DND-41 (cell line): Measurements from ENCODE around the gene MTA3.

Experiments used
- ATAC-seq: fragments of 200-7000 bp; cut with Tn5 transposase; 3 replicates; pipeline ENCODE4 v1.9.1; 2021; ENCODE audit warnings: low read depth; ENCODE audit not compliant: insufficient read depth
- DNase-seq: peaks from one replicate; pipeline ENCODE4 v3.0.0-alpha.2; 2020
- H2AFZ ChIP-seq: 2 replicates; pipeline ENCODE4 v1.6.0; 2012; ENCODE audit warnings: low read depth, low read length
- H3K27ac ChIP-seq: 2 replicates; pipeline ENCODE4 v1.5.1; 2012; ENCODE audit warnings: low read length, inconsistent platforms
- H3K27me3 ChIP-seq: fragments of 200-600 bp; sonication (generic); 2 replicates; pipeline ENCODE4 v1.6.0; 2012; ENCODE audit warnings: low read length, mild to moderate bottlenecking, inconsistent platforms; ENCODE audit not compliant: insufficient read depth, poor library complexity
- H3K36me3 ChIP-seq: 2 replicates; pipeline ENCODE4 v1.5.1; 2012; ENCODE audit warnings: low read length, inconsistent platforms; ENCODE audit not compliant: insufficient read depth
- H3K4me1 ChIP-seq: 2 replicates; pipeline ENCODE4 v1.5.1; 2012; ENCODE audit warnings: mild to moderate bottlenecking, low read length; ENCODE audit not compliant: insufficient read depth
- H3K4me2 ChIP-seq: 2 replicates; pipeline ENCODE4 v1.6.0; 2012; ENCODE audit warnings: mild to moderate bottlenecking, moderate library complexity, low read length, inconsistent platforms; ENCODE audit not compliant: insufficient read depth
- H3K4me3 ChIP-seq, 2 experiments: fragments of 200-600 bp in 1 of 2; shearing (Covaris generic) in 1 of 2; 2 replicates each; pipeline ENCODE4 v1.5.1; 2012 to 2016; ENCODE audit warnings: inconsistent platforms in 2 of 2, low read length in 2 of 2, mild to moderate bottlenecking in 2 of 2, low read depth in 1 of 2, moderate library complexity in 1 of 2
- H3K79me2 ChIP-seq: 2 replicates; pipeline ENCODE4 v1.6.0; 2012; ENCODE audit warnings: low read length, inconsistent platforms; ENCODE audit not compliant: insufficient read depth
- H3K9ac ChIP-seq: 2 replicates; pipeline ENCODE4 v1.6.0; 2012; ENCODE audit warnings: low read depth, mild to moderate bottlenecking, inconsistent platforms, low read length, moderate library complexity
- H3K9me3 ChIP-seq: 2 replicates; pipeline ENCODE4 v1.5.1; 2012; ENCODE audit warnings: low read length, moderate library complexity, mild to moderate bottlenecking, inconsistent platforms; ENCODE audit not compliant: insufficient read depth, severe bottlenecking
- H4K20me1 ChIP-seq: 2 replicates; pipeline ENCODE4 v1.6.0; 2012; ENCODE audit warnings: low read length; ENCODE audit not compliant: insufficient read depth
- CTCF ChIP-seq: IDR thresholded peaks from 2 replicates; pipeline ENCODE4 v1.5.1; 2012; ENCODE audit warnings: borderline replicate concordance, low read length, moderate library complexity, mild to moderate bottlenecking; ENCODE audit not compliant: poor library complexity, severe bottlenecking; ENCODE audit errors: extremely low read depth
- EZH2 ChIP-seq: IDR thresholded peaks from 3 replicates; pipeline ENCODE4 v1.6.1; 2012; ENCODE audit warnings: borderline replicate concordance, low read depth, mild to moderate bottlenecking, moderate library complexity, low read length, inconsistent platforms; ENCODE audit not compliant: severe bottlenecking

Gene MTA3

GRCh38 chr2:42771546-42772153 is 203.2 kb downstream of the MTA3 start:
- H4K20me1 ChIP-seq, result no peaks in the 10 kb centered on the region
- H3K9ac ChIP-seq, result no peak overlapping the region
- H3K79me2 ChIP-seq, result no peaks in the 10 kb centered on the region
- ATAC-seq (no peak), DNase-seq (no peak)
- H3K4me2 ChIP-seq, result no peak overlapping the region
- H2AFZ ChIP-seq, result no peak overlapping the region; the same call in 1 of the 2 replicates
- TF ChIP-seq EZH2, result no peak
- TF ChIP-seq CTCF, result no peak
- no peaks in the 10 kb centered on the region for H3K36me3 ChIP-seq
- H3K27me3 ChIP-seq, result no peaks in the 10 kb centered on the region
- no peak overlapping the region for H3K27ac ChIP-seq
- no peak overlapping the region for H3K4me3 ChIP-seq
- H3K9me3 ChIP-seq, result no peaks in the 10 kb centered on the region
- H3K4me1 ChIP-seq, result no peaks in the 10 kb centered on the region

DNA sequence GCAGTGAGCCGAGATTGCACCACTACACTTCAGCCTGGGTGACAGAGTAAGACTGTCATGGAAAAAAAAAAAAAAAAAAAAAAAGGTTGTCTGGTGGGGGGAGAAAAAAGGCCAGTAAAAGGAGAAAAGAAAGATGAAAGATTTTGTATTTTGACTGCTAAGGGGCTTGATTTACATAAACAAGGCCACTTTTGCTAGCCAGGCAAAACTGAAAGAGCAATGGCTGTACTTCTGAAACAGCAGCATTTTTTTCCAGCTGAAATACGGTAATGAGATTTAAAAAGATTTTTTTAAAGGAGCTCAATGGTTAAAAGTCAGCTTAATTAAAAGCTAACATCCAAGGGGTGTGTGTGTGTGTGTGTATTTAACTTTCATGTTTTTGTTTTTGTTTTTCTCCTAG is 206.8 kb downstream of the MTA3 start:
- Histone ChIP-seq H3K9me3 (peaks cover 8% of the 10 kb centered on the region), H3K9ac (no peak overlapping the region), H3K36me3 (no peaks in the 10 kb centered on the region), H3K4me3 (no peak overlapping the region), H3K4me2 (no peak overlapping the region), H3K27ac (no peak overlapping the region), H3K4me1 (no peaks in the 10 kb centered on the region), H3K27me3 (no peaks in the 10 kb centered on the region), H2AFZ (no peak overlapping the region), H4K20me1 (no peaks in the 10 kb centered on the region), H3K79me2 (no peaks in the 10 kb centered on the region)
- no peak for DNase-seq
- ATAC-seq, result no peak
- TF ChIP-seq CTCF (no peak), EZH2 (no peak)

GRCh38 chr2:42775810-42776209 is 207.4 kb downstream of the MTA3 start:
- Histone ChIP-seq H3K4me2 (no peak overlapping the region), H3K27me3 (no peaks in the 10 kb centered on the region), H3K4me1 (no peaks in the 10 kb centered on the region), H3K4me3 (no peak overlapping the region), H3K27ac (no peak overlapping the region), H3K9me3 (peaks cover 8% of the 10 kb centered on the region), H2AFZ (no peak overlapping the region), H3K9ac (no peak overlapping the region), H3K36me3 (no peaks in the 10 kb centered on the region), H3K79me2 (no peaks in the 10 kb centered on the region), H4K20me1 (no peaks in the 10 kb centered on the region)
- no peak for TF ChIP-seq CTCF
- TF ChIP-seq EZH2, result no peak
- ATAC-seq, result peak; percentile 63
- no peak for DNase-seq
